SU-DHL-6 (cell line): ENCODE measurements around the gene MED27.

Experiments
- H2AFZ ChIP-seq: fragments of 200-600 bp; sonication (generic); 2 replicates; pipeline ENCODE4 v1.6.1; 2014; ENCODE audit warnings: low read depth, mild to moderate bottlenecking, moderate library complexity, mixed read lengths, antibody characterized with exemption, low read length; ENCODE audit not compliant: severe bottlenecking
- H3F3A ChIP-seq: fragments of 200-600 bp; shearing (Covaris generic); 2 replicates; pipeline ENCODE4 v1.6.0; 2016; ENCODE audit warnings: antibody characterized with exemption, mild to moderate bottlenecking; ENCODE audit not compliant: insufficient read depth
- H3K27ac ChIP-seq: fragments of 200-600 bp; sonication (generic); 2 replicates; pipeline ENCODE4 v1.5.1; 2016; ENCODE audit warnings: low read depth, mild to moderate bottlenecking, low read length, moderate library complexity, mixed read lengths
- H3K27me3 ChIP-seq: fragments of 200-600 bp; sonication (generic), shearing (Covaris generic); 2 replicates; pipeline ENCODE4 v1.6.0; 2014; ENCODE audit warnings: mild to moderate bottlenecking, low read length
- H3K36me3 ChIP-seq: fragments of 200-600 bp; sonication (generic); 2 replicates; pipeline ENCODE4 v1.6.1; 2014; ENCODE audit warnings: mild to moderate bottlenecking, low read length, mixed read lengths
- H3K4me2 ChIP-seq: fragments of 300-600, 200-600 bp; shearing (Covaris generic), sonication (generic); 2 replicates; pipeline ENCODE4 v1.6.0; 2014; ENCODE audit warnings: low read length, low read depth, mild to moderate bottlenecking; ENCODE audit not compliant: poor library complexity, severe bottlenecking
- H3K4me3 ChIP-seq: fragments of 200-600 bp; sonication (generic); 2 replicates; pipeline ENCODE4 v1.5.1; 2014; ENCODE audit warnings: antibody characterized with exemption, low read length, mild to moderate bottlenecking, mixed read lengths; ENCODE audit not compliant: insufficient read depth, poor library complexity, severe bottlenecking
- H3K79me2 ChIP-seq: fragments of 200-600 bp; sonication (generic); 2 replicates; pipeline ENCODE4 v1.6.1; 2014; ENCODE audit warnings: mild to moderate bottlenecking, low read length, moderate library complexity; ENCODE audit not compliant: insufficient read depth
- H3K9ac ChIP-seq: fragments of 200-600 bp; sonication (generic); 2 replicates; pipeline ENCODE4 v1.7.0; 2014; ENCODE audit warnings: mild to moderate bottlenecking, low read length
- H3K9me2 ChIP-seq: fragments of 200-600 bp; sonication (generic); replicated peaks from 2 replicates; pipeline ENCODE4 v1.6.1; 2014; ENCODE audit warnings: low read length; ENCODE audit not compliant: insufficient read depth
- H3K9me3 ChIP-seq: fragments of 200-600 bp; sonication (generic); 2 replicates; pipeline ENCODE4 v1.6.1; 2014; ENCODE audit warnings: low read length, mixed read lengths; ENCODE audit not compliant: insufficient read depth
- H4K20me1 ChIP-seq: fragments of 200-600 bp; sonication (generic); 2 replicates; pipeline ENCODE4 v1.6.1; 2014; ENCODE audit warnings: low read depth, mild to moderate bottlenecking, antibody characterized with exemption, low read length, moderate library complexity, mixed read lengths
- CTCF ChIP-seq: fragments of 200-600 bp; sonication (generic); IDR thresholded peaks from one replicate; pipeline ENCODE4 v1.5.1; 2017; ENCODE audit warnings: antibody characterized with exemption, mild to moderate bottlenecking, low read length, moderate library complexity; ENCODE audit not compliant: insufficient read depth, poor library complexity, severe bottlenecking
- EZH2phosphoT487 ChIP-seq: fragments of 200-600 bp; sonication (generic), shearing (Covaris generic); conservative IDR thresholded peaks from 2 replicates; pipeline ENCODE4 v1.6.1; 2018; ENCODE audit warnings: mild to moderate bottlenecking, antibody characterized with exemption, low read length, moderate library complexity, mixed read lengths

MED27 gene

GRCh38 chr9:132025766-132026165, 53.9 kb downstream of the MED27 start:
- Histone ChIP-seq H3K4me2 (no peak overlapping the region), H3K27ac (no peak overlapping the region), H3K79me2 (no peaks in the 10 kb centered on the region), H3K9me3 (no peaks in the 10 kb centered on the region), H3K9me2 (no peaks in the 10 kb centered on the region), H3K36me3 (no peaks in the 10 kb centered on the region), H3F3A (no peaks in the 10 kb centered on the region), H3K4me3 (no peak overlapping the region), H4K20me1 (peaks cover 12% of the 10 kb centered on the region), H3K27me3 (no peaks in the 10 kb centered on the region), H3K9ac (no peak overlapping the region), H2AFZ (no peak overlapping the region)
- TF ChIP-seq CTCF, result no peak
- TF ChIP-seq EZH2phosphoT487, result no peak

GRCh38 chr9:132024589-132024988, 55.1 kb downstream of the MED27 start:
- H3K79me2 ChIP-seq, result no peaks in the 10 kb centered on the region
- TF ChIP-seq CTCF (no peak), EZH2phosphoT487 (no peak)
- peaks cover 9% of the 10 kb centered on the region for H4K20me1 ChIP-seq
- no peaks in the 10 kb centered on the region for H3F3A ChIP-seq
- no peak overlapping the region for H3K9ac ChIP-seq
- H2AFZ ChIP-seq, result no peak overlapping the region
- no peak overlapping the region for H3K4me2 ChIP-seq
- H3K4me3 ChIP-seq, result no peak overlapping the region
- H3K27ac ChIP-seq, result no peak overlapping the region
- no peaks in the 10 kb centered on the region for H3K9me2 ChIP-seq
- H3K9me3 ChIP-seq, result no peaks in the 10 kb centered on the region
- H3K36me3 ChIP-seq, result no peaks in the 10 kb centered on the region
- H3K27me3 ChIP-seq, result no peaks in the 10 kb centered on the region

DNA sequence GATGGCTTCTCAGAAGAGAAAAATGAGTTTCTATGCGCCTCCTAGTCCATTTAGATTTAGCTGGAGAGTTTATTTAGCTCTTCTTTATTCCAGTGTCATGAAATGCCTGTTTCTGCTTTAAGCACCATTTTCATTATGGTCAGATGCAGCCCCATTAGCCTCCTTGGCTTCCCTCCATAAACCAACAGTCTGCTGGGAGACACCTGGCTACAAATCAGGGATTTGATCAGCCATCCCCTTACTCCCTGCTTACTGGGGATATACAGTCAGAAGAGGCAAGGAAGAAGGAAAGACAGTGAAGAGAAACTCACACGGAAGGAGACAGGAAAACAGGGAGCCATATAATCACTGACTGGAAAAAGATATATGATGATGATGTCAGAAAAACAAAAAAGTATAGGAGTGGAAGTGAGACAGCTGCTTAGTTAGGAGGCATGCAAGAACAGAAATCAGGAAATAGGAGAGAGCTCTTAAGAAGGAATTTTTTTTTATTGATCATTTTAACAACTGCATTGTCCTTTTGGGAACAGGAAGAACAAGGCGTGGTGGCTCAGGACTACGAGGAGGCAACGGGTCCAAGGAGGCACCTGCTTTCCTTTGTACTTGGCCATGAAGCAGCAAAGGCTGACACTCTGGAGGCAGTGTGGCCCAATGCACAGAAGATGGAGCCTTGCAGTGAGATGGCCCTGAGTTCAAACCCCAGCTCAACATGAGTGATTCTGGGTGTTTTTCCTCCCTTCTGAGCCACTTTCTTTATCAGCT, 56.1 kb downstream of the MED27 start:
- H3K79me2 ChIP-seq, result no peaks in the 10 kb centered on the region

DNA sequence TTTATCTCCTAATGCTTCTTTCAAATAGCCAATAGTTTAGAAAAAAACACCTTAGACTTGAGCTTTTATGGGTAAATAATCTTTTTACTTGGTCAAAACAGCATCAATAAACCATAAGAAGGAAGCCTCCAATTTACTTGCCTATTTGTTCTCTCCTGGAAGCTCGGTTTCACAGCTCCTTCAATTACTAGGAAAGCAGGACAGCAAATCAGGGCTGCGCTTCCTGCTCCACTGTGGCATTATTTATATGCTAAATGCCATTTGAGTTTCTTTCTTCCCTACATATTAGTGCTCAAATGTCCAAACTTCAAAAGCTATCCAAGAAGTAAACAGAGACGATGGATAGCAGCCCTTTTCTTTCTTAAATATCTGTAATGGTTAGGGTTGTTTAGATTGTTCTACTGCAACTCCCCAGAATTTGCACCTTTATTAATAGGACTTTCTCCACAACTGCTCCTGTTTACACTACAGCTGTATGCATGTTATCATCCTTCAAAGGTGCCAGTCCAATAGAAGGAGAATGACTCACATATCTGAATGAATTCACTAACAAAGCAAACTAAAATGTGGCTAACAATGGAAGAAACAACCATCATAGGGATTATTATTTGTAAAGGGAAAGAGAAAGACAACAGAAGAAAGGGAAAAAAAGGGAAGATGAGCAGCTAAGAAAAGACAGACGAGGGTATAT, 58.7 kb downstream of the MED27 start:
- Histone ChIP-seq H3K9ac (no peak overlapping the region), H2AFZ (no peak overlapping the region), H3K9me3 (no peaks in the 10 kb centered on the region), H3K4me3 (no peak overlapping the region), H3K27ac (no peak overlapping the region), H3F3A (no peaks in the 10 kb centered on the region), H3K9me2 (no peaks in the 10 kb centered on the region), H3K27me3 (no peaks in the 10 kb centered on the region), H3K79me2 (no peaks in the 10 kb centered on the region), H3K4me2 (no peak overlapping the region), H4K20me1 (peaks cover 7% of the 10 kb centered on the region; the same call in 1 of the 2 replicates), H3K36me3 (no peaks in the 10 kb centered on the region)
- TF ChIP-seq EZH2phosphoT487 (no peak), CTCF (no peak)

More for the DNA sequence above, 56.1 kb downstream of the MED27 start:
- Histone ChIP-seq H3K9ac (no peak overlapping the region), H3K9me3 (no peaks in the 10 kb centered on the region), H2AFZ (no peak overlapping the region), H3K9me2 (no peaks in the 10 kb centered on the region), H3K27ac (no peak overlapping the region), H3K4me2 (no peak overlapping the region), H3F3A (no peaks in the 10 kb centered on the region), H3K4me3 (no peak overlapping the region), H4K20me1 (no peaks in the 10 kb centered on the region; the same call in 1 of the 2 replicates), H3K27me3 (no peaks in the 10 kb centered on the region), H3K36me3 (no peaks in the 10 kb centered on the region)
- no peak for TF ChIP-seq EZH2phosphoT487
